ENCODE results near the gene SAMD10.
"Not testable (repeated sequence)": the region's sequence is repeated elsewhere in the genome, so short reads cannot be mapped to it uniquely, and the experiment has no call there.

SAMD10 gene

GRCh38 chr20:63943808-63944077 is 35.7 kb downstream of the SAMD10 start:
- FAIRE-seq (no peak), DNase-seq (ENCODE audit: insufficient read length, low spot score) (no peak)

- DNase-seq (ENCODE audit: insufficient read length, low spot score) (no peak), FAIRE-seq (no peak)
These were observed 36.3 kb downstream of the SAMD10 start for GRCh38 chr20:63942969-63943807.

- DNase-seq (ENCODE audit: insufficient read length, low spot score) (no peak), FAIRE-seq (no peak)
These were observed 37.0 kb downstream of the SAMD10 start for GRCh38 chr20:63942250-63942951.

- FAIRE-seq (no peak), DNase-seq (ENCODE audit: insufficient read length, low spot score) (peak; percentile 81)
These were observed 38.0 kb downstream of the SAMD10 start for GRCh38 chr20:63941282-63942081.

- FAIRE-seq (no peak), DNase-seq (ENCODE audit: insufficient read length, low spot score) (no peak)
These were observed 38.8 kb downstream of the SAMD10 start for GRCh38 chr20:63940472-63941266.

- no peak for DNase-seq (ENCODE audit: insufficient read length, low spot score)
- FAIRE-seq = no peak
These were observed 39.4 kb downstream of the SAMD10 start for GRCh38 chr20:63940071-63940471.

GRCh38 chr20:63939061-63939935 is 40.1 kb downstream of the SAMD10 start:
- no peak for DNase-seq (ENCODE audit: insufficient read length, low spot score)
- no peak for FAIRE-seq

DNA sequence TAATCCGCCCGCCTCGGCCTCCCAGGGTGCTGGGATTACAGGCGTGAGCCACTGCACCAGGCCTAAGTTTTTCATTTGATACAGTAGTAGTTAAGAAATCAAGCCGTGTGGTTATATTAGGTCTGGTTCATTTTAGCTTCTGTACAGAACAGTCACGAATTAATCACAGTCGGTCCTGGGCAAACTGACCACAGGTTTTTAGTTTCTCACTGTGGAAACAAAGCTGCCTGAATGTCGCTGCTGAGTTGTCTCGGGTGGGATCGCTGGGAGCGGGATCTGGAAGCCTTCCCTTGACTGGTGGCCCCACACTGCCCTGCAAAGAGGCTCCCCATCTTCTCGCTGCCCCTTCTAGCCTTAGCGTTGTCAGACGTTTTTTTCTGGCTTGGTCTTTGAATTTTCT is 41.8 kb downstream of the SAMD10 start:
- DNase-seq (ENCODE audit: insufficient read length, low spot score) (no peak), FAIRE-seq (no peak)

- DNase-seq (ENCODE audit: insufficient read length, low spot score) (no peak), FAIRE-seq (no peak)
These were observed 44.0 kb downstream of the SAMD10 start for GRCh38 chr20:63935447-63935846.

- DNase-seq (ENCODE audit: insufficient read length, low spot score) (no peak), FAIRE-seq (no peak)
These were observed 45.0 kb downstream of the SAMD10 start for GRCh38 chr20:63934271-63935068.

GRCh38 chr20:63933646-63934045 is 45.8 kb downstream of the SAMD10 start:
- DNase-seq (ENCODE audit: insufficient read length, low spot score) (no peak), FAIRE-seq (no peak)

- FAIRE-seq (no peak), DNase-seq (ENCODE audit: insufficient read length, low spot score) (no peak)
These were observed 46.8 kb downstream of the SAMD10 start for GRCh38 chr20:63932606-63933160.

- no peak for FAIRE-seq
These were observed 47.7 kb downstream of the SAMD10 start for GRCh38 chr20:63931735-63932134.

GRCh38 chr20:63930971-63931553 is 48.4 kb downstream of the SAMD10 start:
- DNase-seq (ENCODE audit: insufficient read length, low spot score) (no peak), FAIRE-seq (no peak)

More at GRCh38 chr20:63931735-63932134, 47.7 kb downstream of the SAMD10 start:
- no peak for DNase-seq (ENCODE audit: insufficient read length, low spot score)

DNA sequence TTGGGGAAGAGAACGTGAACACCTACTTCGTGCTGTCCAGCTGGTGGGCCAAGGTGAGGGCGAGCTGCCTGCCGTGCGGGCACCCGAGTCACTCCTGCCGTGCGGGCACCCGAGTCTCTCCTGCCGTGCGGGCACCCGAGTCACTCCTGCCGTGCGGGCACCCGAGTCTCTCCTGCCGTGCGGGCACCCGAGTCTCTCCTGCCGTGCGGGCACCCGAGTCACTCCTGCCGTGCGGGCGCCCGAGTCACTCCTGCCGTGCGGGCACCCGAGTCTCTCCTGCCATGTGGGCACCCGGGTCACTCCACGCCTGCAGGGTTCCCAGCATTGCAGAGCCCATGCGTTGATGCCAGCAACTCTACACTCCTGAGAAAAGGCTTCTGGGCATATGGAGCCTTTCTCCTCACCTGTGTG is 50.0 kb downstream of the SAMD10 start:
- not testable (repeated sequence) for DNase-seq (ENCODE audit: insufficient read length, low spot score); FAIRE-seq

DNA sequence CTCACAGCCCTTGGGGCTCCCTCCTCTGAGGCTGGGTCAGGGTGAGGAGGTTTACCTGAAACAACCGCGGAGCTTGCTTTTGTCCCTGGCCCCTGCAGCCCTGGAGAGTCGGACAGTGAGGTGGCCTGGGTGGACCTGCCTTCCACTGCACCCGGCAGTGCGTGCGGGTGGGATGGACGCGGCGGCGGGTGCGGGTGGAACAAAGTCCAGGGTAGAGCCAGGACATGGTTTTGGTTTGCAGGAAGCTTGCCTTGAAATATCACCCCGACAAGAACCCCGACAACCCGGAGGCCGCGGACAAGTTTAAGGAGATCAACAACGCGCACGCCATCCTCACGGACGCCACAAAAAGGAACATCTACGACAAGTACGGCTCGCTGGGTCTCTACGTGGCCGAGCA is 50.4 kb downstream of the SAMD10 start:
- DNase-seq (ENCODE audit: insufficient read length, low spot score) (no peak), FAIRE-seq (no peak)

DNA sequence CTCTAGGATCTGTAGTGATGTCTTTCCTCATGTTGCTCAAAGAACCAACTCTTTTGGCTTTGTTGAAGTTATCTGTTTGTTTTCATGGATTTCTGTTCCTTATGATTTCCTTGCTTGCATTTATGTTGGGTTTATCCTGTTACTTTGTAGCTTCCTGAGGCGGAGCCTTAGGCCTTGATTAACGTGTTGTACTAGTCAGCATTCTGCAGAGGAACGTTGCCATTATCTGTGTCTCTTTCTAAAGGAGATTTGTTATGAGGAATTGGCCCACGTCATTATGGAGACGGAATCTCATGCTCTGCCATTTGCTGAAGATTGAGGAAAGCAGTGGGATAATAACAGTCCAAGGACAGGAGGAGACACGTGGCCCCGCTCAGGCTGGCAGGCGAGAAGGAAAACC is 53.1 kb downstream of the SAMD10 start:
- FAIRE-seq (no peak), DNase-seq (ENCODE audit: insufficient read length, low spot score) (no peak)

- no peak for FAIRE-seq
- DNase-seq (ENCODE audit: insufficient read length, low spot score) = no peak
These were observed 55.2 kb downstream of the SAMD10 start for GRCh38 chr20:63924241-63924640.
